Transverse colon (tissue), 4 donors: ENCODE measurements around the gene ZNF69. TPM values are rescaled to one million over a fixed set of nuclear protein-coding genes. Genes with fewer than 3 reads are reported as not detected.

Source experiments
- DNase-seq: peaks from one replicate; pipeline ENCODE4 v3.0.0-alpha.2; 2019
- H3K27ac ChIP-seq, 4 donors: fragments of 200-600 bp; sonication (generic); 2 replicates each; pipeline ENCODE4 v1.5.1; 2016 to 2018; ENCODE audit warnings: inconsistent platforms in 4 of 4
- H3K27me3 ChIP-seq: fragments of 200-600 bp; sonication (generic); 2 replicates; pipeline ENCODE4 v1.5.1; 2017; ENCODE audit warnings: inconsistent platforms
- H3K36me3 ChIP-seq, 4 donors: fragments of 200-600 bp; sonication (generic); 2 replicates each; pipeline ENCODE4 v1.5.1; 2017 to 2019; ENCODE audit warnings: inconsistent platforms in 4 of 4
- H3K4me1 ChIP-seq, 4 donors: fragments of 200-600 bp; sonication (generic); 2 replicates each; pipeline ENCODE4 v1.5.1; 2017 to 2020; ENCODE audit warnings: inconsistent platforms in 4 of 4
- H3K4me3 ChIP-seq, 4 donors: fragments of 200-600 bp; sonication (generic); 1 replicate in 1 of 4; 2 replicates in 3 of 4; pipeline versions ENCODE4 v1.5.1 to v1.6.1; 2017 to 2019; ENCODE audit warnings: inconsistent platforms in 4 of 4
- H3K9me3 ChIP-seq, 2 donors: fragments of 200-600 bp; sonication (generic); 2 replicates each; pipeline ENCODE4 v1.5.1; 2017 to 2019; ENCODE audit warnings: inconsistent platforms in 2 of 2
- CTCF ChIP-seq, 5 experiments: fragments of 200-600 bp in 3 of 5; fragments of 450-650 bp in 2 of 5; sonication (generic) in 3 of 5; IDR thresholded peaks; 1 replicate in 2 of 5; 2 replicates in 3 of 5; pipeline ENCODE4 v1.5.1; 2016 to 2017; ENCODE audit warnings: antibody characterized with exemption in 5 of 5, inconsistent platforms in 3 of 5, mild to moderate bottlenecking in 2 of 5, moderate library complexity in 1 of 5
- EP300 ChIP-seq: sonication (generic); formaldehyde crosslinking; IDR thresholded peaks from one replicate; pipeline ENCODE4 v1.6.1; 2017; ENCODE audit warnings: antibody characterized with exemption, low read depth
- POLR2A ChIP-seq: fragments of 450-650 bp; IDR thresholded peaks from one replicate; pipeline ENCODE4 v1.6.1; 2016; ENCODE audit warnings: antibody characterized with exemption, mild to moderate bottlenecking, moderate library complexity
- POLR2AphosphoS5 ChIP-seq, 3 donors: sonication (generic); formaldehyde crosslinking; IDR thresholded peaks; one replicate each; pipeline ENCODE4 v1.6.1; 2016; ENCODE audit warnings: antibody characterized with exemption in 3 of 3
- whole genome bisulfite sequencing, 2 donors: methylation state at CpG; one replicate each; pipeline ENCODE4 v1.1.5; 2018; ENCODE audit warnings: low coverage in 1 of 2; 5-methylcytosine and 5-hydroxymethylcytosine counted together
- in situ Hi-C, 4 donors: fragments of 200-750 bp; cut with MboI; loops; one replicate each; pipeline versions ENCODE4 v1.15.0 to v1.15.1; 2017; ENCODE audit warnings: low sequenced_read_pairs in 3 of 4, low pct_ligation_motif_present in 1 of 4, low pct_unique_long_range_greater_than_20kb in 1 of 4
- intact Hi-C: fragments of 100-400 bp; cut with DNase I; formaldehyde crosslinking; loops from one replicate; pipeline ENCODE4 v1.15.1; 2023; ENCODE audit warnings: low total_unique reads
- total RNA-seq, 4 donors: library from RNA; depleted of rRNA; stranded (reverse); fragments of >200 nt; gene quantifications; one replicate each; pipeline ENCODE4 v1.1.0, GENCODE V29; 2016

The ZNF69 gene
- total RNA-seq, 4 donors from 2014 or later, result 27.4 to 42.6 (median 29.9) TPM

GRCh38 chr19:11950312-11950711 lies 62.7 kb downstream of the ZNF69 start:
- Histone ChIP-seq H3K27ac (no peak overlapping the region), H3K9me3 (peaks cover 69 to 98% of the 10 kb centered on the region in 2 donors), H3K4me1 (no peaks in the 10 kb centered on the region), H3K4me3 (no peak overlapping the region), H3K36me3 (peaks cover 20 to 67% (median 41%) of the 10 kb centered on the region in 4 donors), H3K27me3 (no peaks in the 10 kb centered on the region)
- no peak for DNase-seq
- intact Hi-C loops, result no loop called here
- in situ Hi-C loops, result no loop called here
- 96% methylated on average over 5 of the region's 5 CpGs for WGBS, 2 donors
- TF ChIP-seq CTCF (IDR thresholded peaks at IDR 0.05), result no peak
- no peak for TF ChIP-seq POLR2AphosphoS5 (IDR thresholded peaks at IDR 0.05)
- no peak for TF ChIP-seq EP300
- no peak for TF ChIP-seq POLR2A

Other genes with a start within 250 kb of the ZNF69 start
- 10 to 100 TPM; 16.4 to 69.1 (median 20.1) TPM for gene ZNF823, start 148.8 kb upstream of the ZNF69 start, total RNA-seq
- gene ZNF441, start 120.8 kb upstream of the ZNF69 start, total RNA-seq, result 10 to 100 TPM in 3 of 4 donors, 1 to 10 TPM in 1; 8.3 to 20.9 (median 14.8) TPM
- 1 to 10 TPM in 2 of 4 donors, under 1 TPM in 1, not detected in 1; 0.75 to 3.1 (median 2.4) TPM for gene ZNF491, start 89.3 kb upstream of the ZNF69 start, total RNA-seq
- gene ZNF440, start 73.5 kb upstream of the ZNF69 start, total RNA-seq, result 10 to 100 TPM; 44.1 to 51.3 (median 48.2) TPM
- 10 to 100 TPM; 14.6 to 20.3 (median 16.0) TPM for gene ZNF439, start 39.1 kb upstream of the ZNF69 start, total RNA-seq
- gene ZNF700, start 37.3 kb downstream of the ZNF69 start, total RNA-seq, result 10 to 100 TPM; 25.8 to 38.3 (median 29.1) TPM
- 10 to 100 TPM in 2 of 4 donors, 1 to 10 TPM in 2; 7.1 to 15.1 (median 9.5) TPM for gene ZNF763, start 77.3 kb downstream of the ZNF69 start, total RNA-seq
- 10 to 100 TPM in 1 of 4 donors, 1 to 10 TPM in 3; 3.2 to 13.5 (median 4.7) TPM for gene ZNF433, start 147.9 kb downstream of the ZNF69 start, total RNA-seq
- under 1 TPM in 1 of 4 donors, not detected in 3; 0.32 TPM for gene ZNF878, start 165.2 kb downstream of the ZNF69 start, total RNA-seq
- gene ZNF844, start 176.9 kb downstream of the ZNF69 start, total RNA-seq, result 10 to 100 TPM in 3 of 4 donors, 1 to 10 TPM in 1; 8.6 to 15.3 (median 12.5) TPM